Measurements from ENCODE around the gene BICD1. TPM values are rescaled to one million over a fixed set of nuclear protein-coding genes. Genes with fewer than 3 reads are reported as not detected.

Gene BICD1
- total RNA-seq, 1 donor from 2014 or later = 561 TPM

DNA sequence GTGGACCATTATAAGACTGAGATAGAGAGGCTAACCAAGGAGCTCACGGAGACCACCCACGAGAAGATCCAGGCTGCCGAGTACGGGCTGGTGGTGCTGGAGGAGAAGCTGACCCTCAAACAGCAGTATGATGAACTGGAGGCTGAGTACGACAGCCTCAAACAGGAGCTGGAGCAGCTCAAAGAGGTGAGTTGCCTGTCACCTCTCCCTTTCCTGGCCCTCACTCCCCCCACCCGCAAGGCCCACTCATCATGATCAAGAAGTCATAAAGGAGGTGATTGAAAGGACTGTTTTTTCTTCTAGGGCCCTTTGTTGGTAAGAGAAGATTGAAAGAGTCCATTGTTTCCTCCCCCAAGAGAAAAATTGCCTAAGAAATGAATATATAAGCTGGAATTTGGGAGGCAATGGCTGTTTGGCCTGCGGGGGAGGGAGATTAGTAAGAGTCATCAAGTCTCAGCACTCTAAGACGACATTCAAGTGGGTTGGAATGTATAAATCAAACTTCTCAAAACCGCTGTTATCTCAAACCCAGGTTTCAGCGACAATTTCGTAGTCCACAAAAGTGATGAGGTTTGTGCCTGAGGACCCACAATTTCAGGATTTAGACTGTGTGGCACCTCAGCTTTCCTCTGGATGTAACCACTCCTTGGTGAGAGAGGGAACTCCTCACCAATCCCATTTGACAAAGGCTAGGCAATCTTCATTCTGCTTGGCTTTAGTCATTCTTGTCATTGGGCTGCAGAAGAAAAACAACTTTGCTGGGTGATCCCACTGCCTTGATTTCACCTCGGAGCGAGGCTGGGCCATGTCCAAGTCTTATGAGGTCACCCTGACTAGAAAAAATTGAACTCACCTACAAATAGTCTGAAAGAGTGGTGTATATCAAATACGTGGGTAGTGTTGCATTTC is 966 bp downstream of the BICD1 start:
- Mint-ChIP-seq H3K9me3 (ENCODE audit: unreplicated experiment) (peaks cover 25% of the 10 kb centered on the region), H3K4me1 (ENCODE audit: low read depth, unreplicated experiment) (peaks cover 13% of the 10 kb centered on the region), H3K27me3 (ENCODE audit: unreplicated experiment) (peaks cover 18% of the 10 kb centered on the region), H3K4me3 (ENCODE audit: unreplicated experiment) (peak overlapping the region; percentile 98), H3K27ac (ENCODE audit: unreplicated experiment) (peak overlapping the region; percentile 99), H3K36me3 (ENCODE audit: unreplicated experiment) (peaks cover 17% of the 10 kb centered on the region)
- no peak for DNase-seq
- TF ChIP-seq, protein P1, sequence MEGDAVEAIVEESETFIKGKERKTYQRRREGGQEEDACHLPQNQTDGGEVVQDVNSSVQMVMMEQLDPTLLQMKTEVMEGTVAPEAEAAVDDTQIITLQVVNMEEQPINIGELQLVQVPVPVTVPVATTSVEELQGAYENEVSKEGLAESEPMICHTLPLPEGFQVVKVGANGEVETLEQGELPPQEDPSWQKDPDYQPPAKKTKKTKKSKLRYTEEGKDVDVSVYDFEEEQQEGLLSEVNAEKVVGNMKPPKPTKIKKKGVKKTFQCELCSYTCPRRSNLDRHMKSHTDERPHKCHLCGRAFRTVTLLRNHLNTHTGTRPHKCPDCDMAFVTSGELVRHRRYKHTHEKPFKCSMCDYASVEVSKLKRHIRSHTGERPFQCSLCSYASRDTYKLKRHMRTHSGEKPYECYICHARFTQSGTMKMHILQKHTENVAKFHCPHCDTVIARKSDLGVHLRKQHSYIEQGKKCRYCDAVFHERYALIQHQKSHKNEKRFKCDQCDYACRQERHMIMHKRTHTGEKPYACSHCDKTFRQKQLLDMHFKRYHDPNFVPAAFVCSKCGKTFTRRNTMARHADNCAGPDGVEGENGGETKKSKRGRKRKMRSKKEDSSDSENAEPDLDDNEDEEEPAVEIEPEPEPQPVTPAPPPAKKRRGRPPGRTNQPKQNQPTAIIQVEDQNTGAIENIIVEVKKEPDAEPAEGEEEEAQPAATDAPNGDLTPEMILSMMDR (IDR thresholded peaks at IDR 0.05; ENCODE audit: partially characterized antibody, unreplicated experiment) = no peak

DNA sequence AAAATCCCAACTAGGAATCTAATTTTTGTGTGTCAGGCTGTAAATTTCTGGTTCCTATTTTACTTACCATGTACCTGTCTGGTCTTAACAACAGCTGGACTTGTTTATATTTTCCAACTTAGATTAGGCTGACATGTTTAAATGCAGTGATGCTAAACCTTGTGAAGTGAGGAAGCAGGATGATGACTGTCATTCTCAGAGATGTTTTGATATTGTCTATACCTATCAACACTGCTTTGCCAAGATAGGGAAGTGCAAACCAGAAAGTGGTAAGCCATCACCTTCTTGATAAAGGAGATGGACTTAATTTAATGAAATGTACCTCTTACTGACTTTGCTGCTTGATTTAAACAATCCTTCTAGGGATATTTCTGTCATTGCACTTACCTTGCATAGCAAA is 2.1 kb downstream of the BICD1 start:
- peak overlapping the region; percentile 99 for H3K27ac Mint-ChIP-seq (ENCODE audit: unreplicated experiment)
- DNase-seq = no peak
- H3K4me1 Mint-ChIP-seq (ENCODE audit: low read depth, unreplicated experiment) = peaks cover 20% of the 10 kb centered on the region
- H3K4me3 Mint-ChIP-seq (ENCODE audit: unreplicated experiment) = peak overlapping the region; percentile 98
- TF ChIP-seq, protein P1 (IDR thresholded peaks at IDR 0.05; ENCODE audit: partially characterized antibody, unreplicated experiment) = no peak
- peaks cover 25% of the 10 kb centered on the region for H3K9me3 Mint-ChIP-seq (ENCODE audit: unreplicated experiment)
- H3K36me3 Mint-ChIP-seq (ENCODE audit: unreplicated experiment) = peaks cover 21% of the 10 kb centered on the region
- H3K27me3 Mint-ChIP-seq (ENCODE audit: unreplicated experiment) = peaks cover 18% of the 10 kb centered on the region

DNA sequence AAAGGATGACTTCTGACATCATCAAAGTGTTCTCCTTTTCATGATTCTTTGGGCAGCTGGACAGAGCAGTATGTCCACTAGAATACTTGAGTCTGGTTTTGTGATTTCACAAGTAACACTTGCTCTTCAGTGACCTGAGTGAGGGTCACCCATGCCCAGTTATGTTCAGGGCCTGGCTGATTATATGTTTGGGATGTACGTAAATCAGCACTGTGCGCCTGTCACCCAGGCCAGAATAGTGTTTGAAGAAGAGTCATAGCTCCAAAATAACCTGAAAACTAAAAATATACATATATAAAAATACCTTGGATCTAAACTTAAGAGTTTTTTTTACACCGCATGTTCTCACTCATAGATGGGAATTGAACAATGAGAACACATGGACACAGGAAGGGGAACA is 3.8 kb downstream of the BICD1 start:
- Mint-ChIP-seq H3K4me1 (ENCODE audit: low read depth, unreplicated experiment) (peaks cover 31% of the 10 kb centered on the region), H3K36me3 (ENCODE audit: unreplicated experiment) (peaks cover 21% of the 10 kb centered on the region), H3K27me3 (ENCODE audit: unreplicated experiment) (peaks cover 18% of the 10 kb centered on the region), H3K9me3 (ENCODE audit: unreplicated experiment) (peaks cover 27% of the 10 kb centered on the region), H3K4me3 (ENCODE audit: unreplicated experiment) (peak overlapping the region; percentile 90), H3K27ac (ENCODE audit: unreplicated experiment) (peak overlapping the region; percentile 95)
- no peak for DNase-seq
- TF ChIP-seq, protein P1 (IDR thresholded peaks at IDR 0.05; ENCODE audit: partially characterized antibody, unreplicated experiment) = no peak

DNA sequence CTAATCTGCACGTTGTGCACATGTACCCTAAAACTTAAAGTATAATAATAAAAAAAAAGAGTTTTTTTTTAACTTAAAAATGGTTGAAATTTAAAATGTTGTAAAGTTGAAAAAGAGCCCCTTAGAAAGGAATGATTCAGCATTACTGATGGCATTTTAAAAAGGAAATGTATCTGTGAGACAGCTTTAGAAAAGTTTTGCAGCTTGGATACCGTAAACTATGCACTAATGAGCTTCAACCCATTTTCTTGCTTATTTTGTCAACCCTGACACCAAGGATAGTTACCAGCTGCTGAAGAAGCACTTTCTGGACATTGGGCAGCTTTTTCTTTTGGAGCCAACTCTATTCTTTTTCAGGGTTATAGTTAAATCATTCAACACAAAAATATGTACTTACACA is 4.3 kb downstream of the BICD1 start:
- no peak for DNase-seq
- H3K27me3 Mint-ChIP-seq (ENCODE audit: unreplicated experiment) = peaks cover 13% of the 10 kb centered on the region
- H3K9me3 Mint-ChIP-seq (ENCODE audit: unreplicated experiment) = peaks cover 24% of the 10 kb centered on the region
- TF ChIP-seq, protein P1 (IDR thresholded peaks at IDR 0.05; ENCODE audit: partially characterized antibody, unreplicated experiment) = no peak
- peaks cover 30% of the 10 kb centered on the region for H3K4me1 Mint-ChIP-seq (ENCODE audit: low read depth, unreplicated experiment)
- H3K4me3 Mint-ChIP-seq (ENCODE audit: unreplicated experiment) = peak overlapping the region; percentile 79
- peaks cover 21% of the 10 kb centered on the region for H3K36me3 Mint-ChIP-seq (ENCODE audit: unreplicated experiment)
- H3K27ac Mint-ChIP-seq (ENCODE audit: unreplicated experiment) = peak overlapping the region; percentile 43

Measured in glutamatergic neuron (in vitro differentiated cells).